Measurements from ENCODE around the gene SLC43A1.

DNA sequence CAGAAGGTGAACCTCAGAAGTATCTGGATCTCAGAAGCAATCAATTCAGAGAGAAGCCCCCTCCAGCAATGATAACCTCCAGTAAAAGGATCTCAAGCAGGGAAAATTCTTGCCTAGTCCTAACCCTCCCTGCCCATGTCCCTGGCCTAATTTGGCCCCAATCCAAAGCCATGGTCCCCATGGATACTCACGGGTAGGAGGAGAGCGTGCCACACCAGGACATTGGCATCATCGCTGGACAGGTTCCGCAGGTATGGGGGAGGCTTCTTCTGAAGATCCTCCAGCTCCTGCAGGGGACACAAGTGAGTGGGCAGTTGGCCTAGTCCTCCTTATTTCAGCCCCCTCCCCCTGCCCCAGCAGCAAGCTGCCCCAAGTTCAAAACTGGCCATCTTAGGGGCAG lies 44.6 kb upstream of the SLC43A1 start:
- TF ChIP-seq, protein P1, sequence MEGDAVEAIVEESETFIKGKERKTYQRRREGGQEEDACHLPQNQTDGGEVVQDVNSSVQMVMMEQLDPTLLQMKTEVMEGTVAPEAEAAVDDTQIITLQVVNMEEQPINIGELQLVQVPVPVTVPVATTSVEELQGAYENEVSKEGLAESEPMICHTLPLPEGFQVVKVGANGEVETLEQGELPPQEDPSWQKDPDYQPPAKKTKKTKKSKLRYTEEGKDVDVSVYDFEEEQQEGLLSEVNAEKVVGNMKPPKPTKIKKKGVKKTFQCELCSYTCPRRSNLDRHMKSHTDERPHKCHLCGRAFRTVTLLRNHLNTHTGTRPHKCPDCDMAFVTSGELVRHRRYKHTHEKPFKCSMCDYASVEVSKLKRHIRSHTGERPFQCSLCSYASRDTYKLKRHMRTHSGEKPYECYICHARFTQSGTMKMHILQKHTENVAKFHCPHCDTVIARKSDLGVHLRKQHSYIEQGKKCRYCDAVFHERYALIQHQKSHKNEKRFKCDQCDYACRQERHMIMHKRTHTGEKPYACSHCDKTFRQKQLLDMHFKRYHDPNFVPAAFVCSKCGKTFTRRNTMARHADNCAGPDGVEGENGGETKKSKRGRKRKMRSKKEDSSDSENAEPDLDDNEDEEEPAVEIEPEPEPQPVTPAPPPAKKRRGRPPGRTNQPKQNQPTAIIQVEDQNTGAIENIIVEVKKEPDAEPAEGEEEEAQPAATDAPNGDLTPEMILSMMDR (IDR thresholded peaks at IDR 0.05) = no peak
- TF ChIP-seq POLR2A (IDR thresholded peaks at IDR 0.05) = no peak
